ENCODE measurements around the gene NDUFAF7.
"Not testable (repeated sequence)": the region's sequence is repeated elsewhere in the genome, so short reads cannot be mapped to it uniquely, and the experiment has no call there.

Gene NDUFAF7

GRCh38 chr2:37281916-37282315 lies 50.5 kb downstream of the NDUFAF7 start:
- no peak for DNase-seq (ENCODE audit: low read depth in 4 of 4, low spot score in 1 of 4)

GRCh38 chr2:37282746-37283145 lies 51.3 kb downstream of the NDUFAF7 start:
- no peak for DNase-seq (ENCODE audit: low read depth in 4 of 4, low spot score in 1 of 4)

GRCh38 chr2:37283207-37283606 lies 51.7 kb downstream of the NDUFAF7 start:
- DNase-seq (ENCODE audit: low read depth in 4 of 4, low spot score in 1 of 4), result no peak

GRCh38 chr2:37284381-37284780 lies 52.9 kb downstream of the NDUFAF7 start:
- DNase-seq (ENCODE audit: low read depth in 4 of 4, low spot score in 1 of 4), result no peak

- DNase-seq (ENCODE audit: low read depth in 4 of 4, low spot score in 1 of 4), result no peak
These were observed 56.5 kb downstream of the NDUFAF7 start for GRCh38 chr2:37287966-37288365.

- DNase-seq (ENCODE audit: low read depth in 4 of 4, low spot score in 1 of 4), result no peak
These were observed 60.2 kb downstream of the NDUFAF7 start for GRCh38 chr2:37291680-37292079.

- DNase-seq (ENCODE audit: low read depth in 4 of 4, low spot score in 1 of 4), result not testable (repeated sequence)
These were observed 63.4 kb downstream of the NDUFAF7 start for GRCh38 chr2:37294858-37295257.

- no peak for DNase-seq (ENCODE audit: low read depth in 4 of 4, low spot score in 1 of 4)
These were observed 64.1 kb downstream of the NDUFAF7 start for GRCh38 chr2:37295469-37296073.

- no peak for DNase-seq (ENCODE audit: low read depth in 4 of 4, low spot score in 1 of 4)
These were observed 66.2 kb downstream of the NDUFAF7 start for GRCh38 chr2:37297632-37298031.
